GM20431 (cell line): ENCODE data around the gene SLC22A23.

Source experiments
- in situ Hi-C: fragments of 300-500 bp; cut with MseI, MboI; formaldehyde crosslinking; loops from one replicate; pipeline ENCODE4 v1.15.0; 2020; ENCODE audit warnings: low sequenced_read_pairs; ENCODE audit not compliant: unreplicated experiment

The SLC22A23 gene

GRCh38 chr6:3228046-3228671 is 228.7 kb downstream of the SLC22A23 start:
- in situ Hi-C loops: no loop called here

GRCh38 chr6:3227363-3228045 is 229.3 kb downstream of the SLC22A23 start, which contains the start of gene TUBB2B:
TSS of gene TUBB2B (minus strand) at chr6:3227653. CDS start at chr6:3227543, 110 bp downstream.
- in situ Hi-C loops: no loop called here

- in situ Hi-C loops: no loop called here
Measured at GRCh38 chr6:3226481-3227362, 230.1 kb downstream of the SLC22A23 start.

GRCh38 chr6:3226042-3226441 is 230.8 kb downstream of the SLC22A23 start:
- in situ Hi-C loops: no loop called here

GRCh38 chr6:3222506-3223038 is 234.3 kb downstream of the SLC22A23 start:
- in situ Hi-C loops: no loop called here

GRCh38 chr6:3221578-3221977 is 235.3 kb downstream of the SLC22A23 start:
- in situ Hi-C loops: no loop called here

GRCh38 chr6:3220366-3220765 is 236.5 kb downstream of the SLC22A23 start:
- in situ Hi-C loops: no loop called here
